ENCODE measurements around the gene SHTN1.

Gene SHTN1

DNA sequence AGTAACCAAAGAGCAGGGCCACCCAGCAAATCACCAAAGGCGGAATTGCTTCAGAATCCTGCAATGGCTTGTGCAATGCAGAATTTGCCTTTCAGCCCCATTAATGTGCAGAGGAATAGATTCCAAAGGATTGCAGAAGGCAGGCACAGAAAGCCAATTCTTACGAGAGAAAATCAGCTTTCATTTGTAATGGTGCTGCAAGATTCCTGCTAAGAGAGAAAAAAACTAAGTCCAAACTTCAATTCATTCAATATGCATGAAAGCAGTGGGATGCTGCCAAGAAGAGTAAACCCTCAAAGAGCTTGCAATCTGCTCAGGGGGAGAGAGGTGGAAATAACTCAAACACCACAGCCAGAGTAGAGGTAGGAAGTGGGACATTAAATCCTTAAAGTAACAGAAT lies 85.3 kb downstream of the SHTN1 start:
- TF ChIP-seq, protein P1, sequence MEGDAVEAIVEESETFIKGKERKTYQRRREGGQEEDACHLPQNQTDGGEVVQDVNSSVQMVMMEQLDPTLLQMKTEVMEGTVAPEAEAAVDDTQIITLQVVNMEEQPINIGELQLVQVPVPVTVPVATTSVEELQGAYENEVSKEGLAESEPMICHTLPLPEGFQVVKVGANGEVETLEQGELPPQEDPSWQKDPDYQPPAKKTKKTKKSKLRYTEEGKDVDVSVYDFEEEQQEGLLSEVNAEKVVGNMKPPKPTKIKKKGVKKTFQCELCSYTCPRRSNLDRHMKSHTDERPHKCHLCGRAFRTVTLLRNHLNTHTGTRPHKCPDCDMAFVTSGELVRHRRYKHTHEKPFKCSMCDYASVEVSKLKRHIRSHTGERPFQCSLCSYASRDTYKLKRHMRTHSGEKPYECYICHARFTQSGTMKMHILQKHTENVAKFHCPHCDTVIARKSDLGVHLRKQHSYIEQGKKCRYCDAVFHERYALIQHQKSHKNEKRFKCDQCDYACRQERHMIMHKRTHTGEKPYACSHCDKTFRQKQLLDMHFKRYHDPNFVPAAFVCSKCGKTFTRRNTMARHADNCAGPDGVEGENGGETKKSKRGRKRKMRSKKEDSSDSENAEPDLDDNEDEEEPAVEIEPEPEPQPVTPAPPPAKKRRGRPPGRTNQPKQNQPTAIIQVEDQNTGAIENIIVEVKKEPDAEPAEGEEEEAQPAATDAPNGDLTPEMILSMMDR (IDR thresholded peaks at IDR 0.05), result no peak
- no peak for DNase-seq (ENCODE audit: low spot score)
- no peak overlapping the region for H3K27ac ChIP-seq
- no peak overlapping the region for H3K4me3 ChIP-seq

DNA sequence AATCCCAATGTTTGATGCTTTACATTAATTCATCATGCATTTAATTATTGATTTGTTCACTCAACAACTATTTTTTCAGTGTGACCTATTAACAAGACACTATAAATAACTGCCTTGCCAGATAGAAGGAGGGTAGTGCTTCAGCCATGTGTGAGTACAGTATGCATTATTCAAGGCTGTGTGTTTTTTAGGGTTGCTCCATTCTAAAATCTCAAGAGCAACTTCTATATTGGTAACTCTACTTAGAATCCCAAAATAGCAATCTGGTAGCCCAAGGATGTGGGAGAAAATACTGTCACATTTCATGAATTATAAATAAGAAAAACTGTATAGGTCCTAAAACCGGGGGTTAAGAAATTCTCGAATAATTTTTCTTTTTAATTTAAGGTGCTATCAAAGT lies 85.8 kb downstream of the SHTN1 start:
- Histone ChIP-seq H3K27ac (no peak overlapping the region), H3K4me3 (no peak overlapping the region)
- DNase-seq (ENCODE audit: low spot score), result no peak
- TF ChIP-seq, protein P1 (IDR thresholded peaks at IDR 0.05), result no peak

DNA sequence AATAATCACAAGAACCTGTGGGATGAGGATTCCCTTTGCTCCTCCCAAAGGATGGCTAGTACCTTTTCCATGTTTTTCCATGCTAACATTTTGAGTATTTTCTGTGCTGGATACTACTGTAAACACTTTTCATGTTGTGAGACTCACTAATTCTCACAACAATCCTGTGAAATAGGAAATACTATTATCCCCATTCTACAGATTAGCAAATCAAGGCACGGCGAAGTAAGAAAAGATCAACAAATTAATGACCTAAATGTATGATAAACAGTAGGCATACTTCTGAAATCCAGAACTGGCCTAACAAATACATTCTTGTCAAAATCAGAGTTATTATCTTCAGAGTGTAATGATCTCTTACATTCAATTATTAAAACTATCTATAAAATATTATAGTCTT lies 86.4 kb downstream of the SHTN1 start:
- no peak for DNase-seq (ENCODE audit: low spot score)
- H3K27ac ChIP-seq, result no peak overlapping the region
- TF ChIP-seq, protein P1 (IDR thresholded peaks at IDR 0.05), result no peak
- H3K4me3 ChIP-seq, result no peak overlapping the region

DNA sequence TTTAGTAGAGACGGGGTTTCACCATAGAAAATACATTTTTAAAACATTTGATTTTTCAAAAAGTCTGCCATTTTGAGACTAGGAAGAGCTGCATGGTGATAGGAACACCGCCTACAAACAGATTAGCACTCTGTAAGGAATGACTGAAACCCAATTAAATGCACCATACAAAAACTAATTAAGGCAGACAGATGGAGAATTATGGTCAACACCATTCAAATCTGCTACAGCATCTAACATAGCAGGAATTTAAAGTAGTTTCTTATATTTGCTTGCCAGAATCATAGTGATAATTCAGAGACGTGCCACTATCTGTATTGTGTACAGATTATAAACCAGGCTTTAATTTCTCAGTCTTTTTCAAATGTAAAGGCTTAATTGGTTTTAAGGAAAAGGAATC lies 87.5 kb downstream of the SHTN1 start:
- Histone ChIP-seq H3K27ac (no peak overlapping the region), H3K4me3 (no peak overlapping the region)
- DNase-seq (ENCODE audit: low spot score), result no peak
- TF ChIP-seq, protein P1 (IDR thresholded peaks at IDR 0.05), result no peak

DNA sequence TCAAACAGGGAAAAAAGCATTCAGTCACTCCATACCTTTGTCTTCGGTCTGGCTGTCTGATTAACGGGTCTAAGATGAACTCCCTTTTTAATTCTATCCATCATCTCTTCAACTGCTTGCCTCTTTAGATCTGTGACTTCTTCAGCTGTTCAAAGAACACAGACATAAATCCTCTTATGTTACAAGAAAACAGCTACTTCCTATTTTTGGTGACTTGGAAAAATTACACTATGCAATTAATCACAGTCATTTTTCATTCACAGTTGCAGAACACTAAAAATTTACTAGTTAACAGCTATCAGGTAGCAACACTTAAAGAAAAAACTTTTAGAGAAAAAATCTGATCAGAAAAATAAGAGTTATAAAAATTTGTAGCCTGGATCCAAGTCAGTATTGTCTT lies 89.6 kb downstream of the SHTN1 start:
- no peak overlapping the region for H3K4me3 ChIP-seq
- no peak overlapping the region for H3K27ac ChIP-seq
- DNase-seq (ENCODE audit: low spot score), result no peak
- TF ChIP-seq, protein P1 (IDR thresholded peaks at IDR 0.05), result no peak

DNA sequence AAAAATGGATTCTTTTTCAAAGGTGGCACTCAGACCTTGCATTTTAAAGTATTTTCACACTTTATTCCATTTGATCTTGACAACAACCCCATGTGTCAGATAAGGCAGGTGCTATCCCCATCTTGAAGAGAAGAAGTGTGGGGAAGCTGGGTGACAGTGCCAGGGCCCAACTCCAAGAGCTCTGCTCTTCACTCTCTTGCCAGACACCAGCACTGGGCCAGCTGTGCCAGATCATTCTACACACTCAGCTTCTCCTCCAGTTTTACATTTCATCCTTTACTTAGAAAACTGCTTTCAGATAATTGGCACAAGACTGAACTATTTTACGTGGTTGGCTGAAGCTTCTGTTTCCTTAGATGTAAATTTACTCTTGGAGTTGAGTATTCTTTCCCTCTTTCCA lies 91.3 kb downstream of the SHTN1 start:
- no peak overlapping the region for H3K4me3 ChIP-seq
- H3K27ac ChIP-seq, result no peak overlapping the region
- TF ChIP-seq, protein P1 (IDR thresholded peaks at IDR 0.05), result no peak
- DNase-seq (ENCODE audit: low spot score), result no peak

DNA sequence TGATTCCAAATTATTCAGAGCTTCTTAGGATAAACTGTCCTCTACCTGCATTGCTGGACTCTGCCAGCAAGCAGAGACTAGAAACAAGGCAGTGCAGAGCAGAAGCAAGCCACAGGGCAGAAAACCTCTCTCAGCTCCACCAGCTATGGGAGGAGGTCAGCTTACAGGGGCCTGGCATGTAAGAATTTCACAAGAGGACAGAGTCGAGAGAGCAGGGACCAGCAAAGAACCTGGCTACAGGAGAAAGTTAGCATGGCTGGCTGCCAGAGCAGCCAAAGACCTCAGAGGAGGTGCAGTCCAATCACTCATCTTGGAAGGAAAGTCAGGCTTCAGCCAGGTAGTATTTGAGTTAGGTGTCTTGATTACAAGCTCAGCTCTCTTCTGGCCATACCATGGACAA lies 92.8 kb downstream of the SHTN1 start:
- no peak for DNase-seq (ENCODE audit: low spot score)
- no peak overlapping the region for H3K4me3 ChIP-seq
- TF ChIP-seq, protein P1 (IDR thresholded peaks at IDR 0.05), result no peak
- no peak overlapping the region for H3K27ac ChIP-seq

All from coronary artery (tissue), 2 donors.